B cell (primary cell): ENCODE measurements around the gene HSD11B2. TPM values are rescaled to one million over a fixed set of nuclear protein-coding genes. Genes with fewer than 3 reads are reported as not detected.

ENCODE experiments used
- ATAC-seq: fragments of 200-7000 bp; cut with Tn5 transposase; one replicate; pipeline ENCODE4 v1.10.0; 2021; ENCODE audit warnings: low read depth, mild to moderate bottlenecking, moderate number of reproducible peaks, moderate library complexity
- CTCF ChIA-PET: fragments of 350-600 bp; sonication (Branson Sonifier 250); formaldehyde crosslinking; loops from one replicate; lab custom pipeline; 2021; ENCODE audit warnings: antibody characterized with exemption, inconsistent platforms; lab: Charles Lee
- POLR2A ChIA-PET: fragments of 350-600 bp; sonication (Branson Sonifier 250); formaldehyde crosslinking; loops from one replicate; lab custom pipeline; 2021; ENCODE audit warnings: antibody characterized with exemption; lab: Charles Lee
- DNase-seq: peaks from one replicate; pipeline ENCODE4 v3.0.0; 2013
- H2AFZ ChIP-seq: 2 replicates; pipeline ENCODE4 v1.6.1; 2012; ENCODE audit warnings: mild to moderate bottlenecking, low read depth, low read length; ENCODE audit not compliant: insufficient read depth, poor library complexity, severe bottlenecking
- H3K27ac ChIP-seq, 2 donors: 1 replicate in 1 of 2; 2 replicates in 1 of 2; pipeline ENCODE4 v1.5.1; 2012 to 2013; ENCODE audit warnings: low read length in 2 of 2, mild to moderate bottlenecking in 2 of 2, moderate library complexity in 1 of 2
- H3K27me3 ChIP-seq, 4 experiments: fragments of 200-600 bp in 1 of 4; sonication (generic) in 1 of 4; replicated peaks in 1 of 4; 1 replicate in 2 of 4; 2 replicates in 2 of 4; pipeline versions ENCODE4 v1.6.1 to v1.7.0; 2013 to 2016; ENCODE audit warnings: low read length in 3 of 4, mild to moderate bottlenecking in 2 of 4, mixed read lengths in 1 of 4, moderate library complexity in 1 of 4; ENCODE audit not compliant: insufficient read depth in 4 of 4, control insufficient read depth in 3 of 4; ENCODE audit errors: control extremely low read depth in 1 of 4
- H3K36me3 ChIP-seq, 2 experiments: replicated peaks in 1 of 2; 1 replicate in 1 of 2; 2 replicates in 1 of 2; pipeline versions ENCODE4 v1.6.1 to v1.7.1; 2013; ENCODE audit warnings: low read length in 1 of 2; ENCODE audit not compliant: insufficient read depth in 2 of 2, control insufficient read depth in 1 of 2; ENCODE audit errors: control extremely low read depth in 1 of 2, extremely low read depth in 1 of 2
- H3K4me1 ChIP-seq, 2 donors: fragments of 200-600 bp in 1 of 2; sonication (generic) in 1 of 2; 1 replicate in 1 of 2; 2 replicates in 1 of 2; pipeline versions ENCODE4 v1.5.1 to v1.6.1; 2013 to 2017; ENCODE audit warnings: low read length in 2 of 2; ENCODE audit not compliant: control insufficient read depth in 2 of 2, insufficient read depth in 2 of 2
- H3K4me2 ChIP-seq: replicated peaks from 2 replicates; pipeline ENCODE3; 2012; ENCODE audit warnings: mild to moderate bottlenecking, low read depth, low read length; ENCODE audit not compliant: poor library complexity, severe bottlenecking
- H3K4me3 ChIP-seq, 5 experiments: fragments of 200-600 bp in 1 of 5; sonication (generic) in 1 of 5; 1 replicate in 3 of 5; 2 replicates in 2 of 5; pipeline versions ENCODE4 v1.5.1 to v1.7.0; 2011 to 2016; ENCODE audit warnings: low read length in 4 of 5, mild to moderate bottlenecking in 4 of 5, low read depth in 2 of 5, control low read depth in 1 of 5, moderate library complexity in 1 of 5; ENCODE audit not compliant: insufficient read depth in 1 of 5; ENCODE audit errors: control extremely low read depth in 1 of 5, extremely low read depth in 1 of 5
- H3K79me2 ChIP-seq: fragments of 200-600 bp; sonication (generic); one replicate; pipeline ENCODE4 v1.6.0; 2016; ENCODE audit warnings: low read length; ENCODE audit not compliant: control insufficient read depth, insufficient read depth
- H3K9ac ChIP-seq: fragments of 200-600 bp; sonication (generic); 2 replicates; pipeline ENCODE4 v1.6.1; 2017; ENCODE audit warnings: mild to moderate bottlenecking, low read length, moderate library complexity
- H3K9me3 ChIP-seq, 3 donors: one replicate each; pipeline versions ENCODE4 v1.6.1 to v1.7.1; 2013; ENCODE audit warnings: low read length in 2 of 3; ENCODE audit not compliant: control insufficient read depth in 2 of 3, insufficient read depth in 1 of 3; ENCODE audit errors: control extremely low read depth in 1 of 3
- H4K20me1 ChIP-seq: 2 replicates; pipeline ENCODE4 v1.6.0; 2012; ENCODE audit warnings: mild to moderate bottlenecking, low read length; ENCODE audit not compliant: insufficient read depth, control insufficient read depth, poor library complexity, severe bottlenecking
- H3K27ac Mint-ChIP-seq: one replicate; pipeline ENCODE4 v1.8.0; 2021; ENCODE audit warnings: mixed read lengths
- H3K27me3 Mint-ChIP-seq: one replicate; pipeline ENCODE4 v1.8.0; 2021; ENCODE audit warnings: mixed read lengths
- H3K4me1 Mint-ChIP-seq: one replicate; pipeline ENCODE4 v1.8.0; 2021; ENCODE audit warnings: mixed read lengths
- H3K4me3 Mint-ChIP-seq: one replicate; pipeline ENCODE4 v1.8.0; 2021; ENCODE audit warnings: mixed read lengths
- H3K9me3 Mint-ChIP-seq: one replicate; pipeline ENCODE4 v1.8.0; 2022; ENCODE audit warnings: mixed read lengths; ENCODE audit not compliant: insufficient read depth
- EZH2 ChIP-seq: IDR thresholded peaks from 2 replicates; pipeline ENCODE4 v1.6.1; 2012; ENCODE audit warnings: borderline replicate concordance, low read depth, mild to moderate bottlenecking, moderate library complexity, low read length; ENCODE audit not compliant: insufficient read depth, poor library complexity, severe bottlenecking
- WGBS: methylation state at CpG from one replicate; pipeline ENCODE4 v1.1.5; 2013; ENCODE audit warnings: missing lambda C conversion rate; ENCODE audit not compliant: insufficient coverage; 5-methylcytosine and 5-hydroxymethylcytosine counted together
- intact Hi-C: fragments of 100-400 bp; cut with micrococcal nuclease; formaldehyde crosslinking; loops from one replicate; pipeline ENCODE4 v1.10.0; 2022
- polyA plus RNA-seq: library from polyadenylated mRNA; depleted of rRNA; stranded (reverse); fragments of >200 nt; gene quantifications from 2 replicates; pipeline ENCODE4 v1.2.3, GENCODE V29; 2012
- total RNA-seq, 2 donors: library from RNA; stranded (reverse); fragments of 120-200 nt in 1 of 2; gene quantifications; 1 replicate in 1 of 2; 2 replicates in 1 of 2; pipeline versions ENCODE4 v1.2.3 to v1.2.4, GENCODE V29; 2013 to 2022
- TF ChIP-seq, protein P1 (sequence below): fragments of 200-600 bp; IDR thresholded peaks from one replicate; pipeline ENCODE4 v1.8.0; 2022; ENCODE audit warnings: antibody characterized with exemption, mild to moderate bottlenecking

The HSD11B2 gene
- total and polyA plus RNA-seq, 2 donors (not counting 1 experiment from before 2014, with no cell fraction given): 0.09 TPM; not detected in 1

DNA sequence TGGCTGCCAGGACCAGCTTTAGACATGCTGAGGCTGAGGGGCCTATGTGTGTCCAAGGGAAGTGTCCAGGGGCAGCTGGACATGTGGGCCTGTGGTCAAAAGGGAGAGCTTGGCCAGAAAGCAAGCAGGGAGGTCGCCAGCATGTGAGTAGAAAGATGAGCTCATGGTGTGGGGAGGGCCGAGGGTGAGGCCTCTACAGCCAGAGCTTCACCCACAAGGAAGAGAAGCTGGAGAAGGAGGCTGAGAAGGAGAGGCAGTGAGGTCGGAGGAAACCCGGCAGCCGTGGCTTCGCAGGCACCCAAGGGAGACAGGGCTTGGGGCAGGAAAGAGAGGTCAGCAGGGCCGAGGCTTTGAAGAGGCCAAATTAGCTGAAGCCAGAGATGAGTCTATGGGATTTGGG is 4.0 kb upstream of the HSD11B2 start:
- Mint-ChIP-seq H3K9me3 (no peaks in the 10 kb centered on the region), H3K27ac (peak overlapping the region; percentile 29), H3K27me3 (peaks cover 54% of the 10 kb centered on the region), H3K4me3 (no peak overlapping the region), H3K4me1 (peaks cover 9% of the 10 kb centered on the region)
- intact Hi-C loops: no loop called here
- Histone ChIP-seq H3K9ac (no peak overlapping the region), H2AFZ (no peak overlapping the region), H3K36me3 (no peaks in the 10 kb centered on the region), H4K20me1 (no peaks in the 10 kb centered on the region), H3K27ac (no peak overlapping the region), H3K4me2 (no peak overlapping the region), H3K27me3 (peaks cover 0 to 47% (median 17%) of the 10 kb centered on the region in 4 experiments), H3K9me3 (no peaks in the 10 kb centered on the region), H3K4me1 (peaks cover 16 to 17% of the 10 kb centered on the region in 2 donors), H3K79me2 (no peaks in the 10 kb centered on the region), H3K4me3 (no peak overlapping the region)
- no peak for TF ChIP-seq EZH2
- TF ChIP-seq, protein P1, sequence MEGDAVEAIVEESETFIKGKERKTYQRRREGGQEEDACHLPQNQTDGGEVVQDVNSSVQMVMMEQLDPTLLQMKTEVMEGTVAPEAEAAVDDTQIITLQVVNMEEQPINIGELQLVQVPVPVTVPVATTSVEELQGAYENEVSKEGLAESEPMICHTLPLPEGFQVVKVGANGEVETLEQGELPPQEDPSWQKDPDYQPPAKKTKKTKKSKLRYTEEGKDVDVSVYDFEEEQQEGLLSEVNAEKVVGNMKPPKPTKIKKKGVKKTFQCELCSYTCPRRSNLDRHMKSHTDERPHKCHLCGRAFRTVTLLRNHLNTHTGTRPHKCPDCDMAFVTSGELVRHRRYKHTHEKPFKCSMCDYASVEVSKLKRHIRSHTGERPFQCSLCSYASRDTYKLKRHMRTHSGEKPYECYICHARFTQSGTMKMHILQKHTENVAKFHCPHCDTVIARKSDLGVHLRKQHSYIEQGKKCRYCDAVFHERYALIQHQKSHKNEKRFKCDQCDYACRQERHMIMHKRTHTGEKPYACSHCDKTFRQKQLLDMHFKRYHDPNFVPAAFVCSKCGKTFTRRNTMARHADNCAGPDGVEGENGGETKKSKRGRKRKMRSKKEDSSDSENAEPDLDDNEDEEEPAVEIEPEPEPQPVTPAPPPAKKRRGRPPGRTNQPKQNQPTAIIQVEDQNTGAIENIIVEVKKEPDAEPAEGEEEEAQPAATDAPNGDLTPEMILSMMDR: no peak
- ChIA-PET CTCF (interaction anchor here (0.8 to 4.1 kb wide), 11 partner anchors 9 to 218 kb away, joined by 3 to 81 read pairs (median 10); partner anchors contain the start of genes CARMIL2 and ZDHHC1), POLR2A (interaction anchor here (0.6 kb wide), 1 partner anchor 38 kb away, joined by 3 read pairs; no protein-coding TSS in a partner anchor)
- DNase-seq (no peak), ATAC-seq (no peak)
- 81% methylated on average over 7 of the region's 7 CpGs for WGBS

DNA sequence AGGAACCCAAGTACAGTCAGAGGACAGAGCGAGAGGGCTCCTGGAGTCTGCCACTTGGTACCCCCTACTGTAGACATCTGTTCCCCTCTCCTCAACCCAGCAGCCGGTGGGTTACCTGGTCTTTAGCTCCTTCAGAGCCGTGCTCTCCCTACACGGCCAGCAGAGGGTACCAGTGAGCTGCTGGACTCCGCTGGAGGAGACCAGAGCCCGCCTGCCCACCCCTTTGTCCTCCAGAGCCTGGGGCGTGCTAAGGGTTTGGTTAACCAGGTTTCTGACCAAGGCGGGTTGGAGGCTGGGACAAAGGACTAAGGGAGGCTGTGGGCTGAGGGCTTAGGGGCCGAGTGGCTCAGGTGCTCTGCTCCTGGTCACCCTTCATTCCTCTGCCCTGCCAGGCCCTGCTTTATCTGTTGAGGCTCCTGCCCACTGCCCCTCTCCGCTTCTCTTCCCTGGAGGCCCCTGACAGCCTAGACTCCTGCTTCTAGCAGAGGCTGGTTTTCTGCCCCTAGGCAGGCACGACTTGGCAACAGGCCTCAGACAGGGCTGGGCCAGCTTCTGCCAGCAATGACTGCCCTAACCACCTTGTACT is 2.7 kb upstream of the HSD11B2 start:
- H3K9me3 ChIP-seq: no peaks in the 10 kb centered on the region
- peaks cover 0 to 48% (median 17%) of the 10 kb centered on the region in 4 experiments for H3K27me3 ChIP-seq
- H3K4me1 ChIP-seq: peaks cover 20 to 22% of the 10 kb centered on the region in 2 donors
- H3K4me2 ChIP-seq: peak overlapping the region; percentile 30
- ChIA-PET POLR2A (no interaction called here), CTCF (interaction anchor here (0.5 to 4.1 kb wide), 29 partner anchors 11 to 218 kb away, joined by 3 to 81 read pairs (median 5); partner anchors contain the start of genes ATP6V0D1 and ZDHHC1)
- H3K9ac ChIP-seq: no peak overlapping the region
- DNase-seq (peak; percentile 74), ATAC-seq (peak; percentile 71)
- no peaks in the 10 kb centered on the region for H4K20me1 ChIP-seq
- intact Hi-C loops: loop anchor here (1.0 kb wide), 1 partner anchor 37 kb away; no protein-coding TSS in a partner anchor
- H2AFZ ChIP-seq: no peak overlapping the region
- TF ChIP-seq EZH2: no peak
- TF ChIP-seq, protein P1: peak; percentile 79
- no peak overlapping the region for H3K4me3 Mint-ChIP-seq
- peaks cover 52% of the 10 kb centered on the region for H3K27me3 Mint-ChIP-seq
- H3K4me1 Mint-ChIP-seq: peaks cover 18% of the 10 kb centered on the region
- no peaks in the 10 kb centered on the region for H3K36me3 ChIP-seq
- H3K79me2 ChIP-seq: no peaks in the 10 kb centered on the region
- no peaks in the 10 kb centered on the region for H3K9me3 Mint-ChIP-seq
- no peak overlapping the region for H3K27ac ChIP-seq
- H3K27ac Mint-ChIP-seq: no peak overlapping the region
- WGBS: 21% methylated on average over 11 of the region's 11 CpGs
- H3K4me3 ChIP-seq: no peak overlapping the region
